Measurements from ENCODE around the gene FIGN.

DNA sequence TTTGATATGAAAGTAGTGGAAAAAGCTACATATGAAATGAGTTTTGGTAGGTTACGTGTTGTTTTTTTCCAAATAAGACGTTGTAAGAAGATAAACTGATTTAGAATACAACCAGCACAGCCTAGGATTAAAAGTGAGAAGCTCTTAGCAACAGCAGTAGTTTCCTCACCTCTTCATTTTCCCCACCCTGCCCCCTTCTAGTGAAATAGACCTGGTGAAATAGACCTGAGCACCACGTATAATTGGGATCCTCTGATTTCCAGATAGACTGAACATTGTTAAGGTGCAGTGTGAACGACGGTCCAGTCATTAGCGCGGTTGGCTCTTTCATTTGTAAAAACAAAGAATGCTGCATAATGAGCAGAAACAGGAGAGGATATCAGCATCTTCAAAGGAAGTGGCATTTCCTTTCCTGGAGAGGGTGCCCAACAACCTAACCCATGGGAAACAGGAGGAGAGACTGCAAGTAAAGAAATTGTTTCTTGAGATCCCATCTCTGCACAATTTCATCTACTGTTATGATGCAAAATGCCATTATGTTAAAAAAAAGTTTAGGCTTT lies 114.3 kb downstream of the FIGN start:
- TF ChIP-seq POLR2A (IDR thresholded peaks at IDR 0.05), result no peak
- TF ChIP-seq, protein P1, sequence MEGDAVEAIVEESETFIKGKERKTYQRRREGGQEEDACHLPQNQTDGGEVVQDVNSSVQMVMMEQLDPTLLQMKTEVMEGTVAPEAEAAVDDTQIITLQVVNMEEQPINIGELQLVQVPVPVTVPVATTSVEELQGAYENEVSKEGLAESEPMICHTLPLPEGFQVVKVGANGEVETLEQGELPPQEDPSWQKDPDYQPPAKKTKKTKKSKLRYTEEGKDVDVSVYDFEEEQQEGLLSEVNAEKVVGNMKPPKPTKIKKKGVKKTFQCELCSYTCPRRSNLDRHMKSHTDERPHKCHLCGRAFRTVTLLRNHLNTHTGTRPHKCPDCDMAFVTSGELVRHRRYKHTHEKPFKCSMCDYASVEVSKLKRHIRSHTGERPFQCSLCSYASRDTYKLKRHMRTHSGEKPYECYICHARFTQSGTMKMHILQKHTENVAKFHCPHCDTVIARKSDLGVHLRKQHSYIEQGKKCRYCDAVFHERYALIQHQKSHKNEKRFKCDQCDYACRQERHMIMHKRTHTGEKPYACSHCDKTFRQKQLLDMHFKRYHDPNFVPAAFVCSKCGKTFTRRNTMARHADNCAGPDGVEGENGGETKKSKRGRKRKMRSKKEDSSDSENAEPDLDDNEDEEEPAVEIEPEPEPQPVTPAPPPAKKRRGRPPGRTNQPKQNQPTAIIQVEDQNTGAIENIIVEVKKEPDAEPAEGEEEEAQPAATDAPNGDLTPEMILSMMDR (IDR thresholded peaks at IDR 0.05), result no peak
